ENCODE data around the gene TMEM79. TPM values are rescaled to one million over a fixed set of nuclear protein-coding genes. Genes with fewer than 3 reads are reported as not detected.
A peak's percentile ranks its signal among the peaks of the same experiment; 100 is the strongest.
"Not testable (repeated sequence)": the region's sequence is repeated elsewhere in the genome, so short reads cannot be mapped to it uniquely, and the experiment has no call there.

The TMEM79 gene
- polyA plus RNA-seq, 4 donors = 4.1 to 9.2 (median 6.1) TPM

DNA sequence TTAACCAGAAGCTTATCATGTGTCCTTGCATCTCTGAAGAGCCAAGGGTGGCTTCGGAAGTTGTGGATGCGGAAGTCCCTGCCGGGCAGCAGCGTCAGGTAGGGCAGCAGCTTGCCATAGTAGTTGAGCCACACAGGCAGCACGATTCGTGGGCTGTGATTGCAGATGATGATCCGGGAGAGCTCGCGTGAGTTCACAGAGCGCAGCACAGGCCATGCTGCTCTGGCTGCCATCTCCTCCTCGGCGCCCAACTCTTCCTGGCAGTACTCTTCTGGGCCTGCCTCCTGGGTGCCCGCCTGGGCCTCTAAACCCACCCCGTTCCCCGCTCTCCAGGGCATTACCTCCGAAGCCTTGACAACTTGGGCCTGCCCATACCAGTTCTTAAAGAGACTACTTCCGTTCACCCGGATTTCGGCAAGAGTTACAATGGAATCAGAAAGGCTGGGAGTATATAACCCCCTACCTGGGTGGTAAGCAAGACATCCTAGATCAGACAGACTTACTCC, 14.8 kb downstream of the TMEM79 start, which contains the start of gene VHLL:
TSS of gene VHLL (minus strand) at position 456 of the 506 bp plus-strand sequence. CDS start at position 338, 118 bp downstream.
- no peak for DNase-seq (ENCODE audit: low read depth in 4 of 4, low spot score in 3 of 4)

- no peak for DNase-seq (ENCODE audit: low read depth in 4 of 4, low spot score in 3 of 4)
These were observed 19.1 kb downstream of the TMEM79 start for GRCh38 chr1:156303241-156303640.

DNA sequence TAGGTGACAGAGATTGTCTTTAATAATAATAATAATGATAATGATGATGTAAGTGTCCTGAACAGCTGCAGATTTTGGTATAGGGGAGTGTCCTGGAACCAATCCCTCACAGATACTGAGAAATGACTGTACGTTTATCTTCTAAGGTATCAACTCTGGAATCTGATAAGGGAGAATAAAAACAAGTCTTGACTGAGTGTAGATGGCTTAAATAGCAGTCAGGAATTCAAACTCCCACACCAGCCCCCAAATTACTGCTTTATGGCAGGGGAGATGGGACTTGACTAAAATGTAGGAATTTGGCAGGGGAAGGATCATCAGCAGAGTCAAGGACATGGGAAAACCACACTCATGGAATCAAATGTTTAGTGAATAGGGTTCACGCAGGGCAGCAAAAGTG, 21.1 kb downstream of the TMEM79 start:
- no peak for DNase-seq (ENCODE audit: low read depth in 4 of 4, low spot score in 3 of 4)

GRCh38 chr1:156308078-156308477, 24.0 kb downstream of the TMEM79 start:
- no peak for DNase-seq (ENCODE audit: low read depth in 4 of 4, low spot score in 3 of 4)

GRCh38 chr1:156310962-156311361, 26.8 kb downstream of the TMEM79 start:
- no peak for DNase-seq (ENCODE audit: low read depth in 4 of 4, low spot score in 3 of 4)

DNA sequence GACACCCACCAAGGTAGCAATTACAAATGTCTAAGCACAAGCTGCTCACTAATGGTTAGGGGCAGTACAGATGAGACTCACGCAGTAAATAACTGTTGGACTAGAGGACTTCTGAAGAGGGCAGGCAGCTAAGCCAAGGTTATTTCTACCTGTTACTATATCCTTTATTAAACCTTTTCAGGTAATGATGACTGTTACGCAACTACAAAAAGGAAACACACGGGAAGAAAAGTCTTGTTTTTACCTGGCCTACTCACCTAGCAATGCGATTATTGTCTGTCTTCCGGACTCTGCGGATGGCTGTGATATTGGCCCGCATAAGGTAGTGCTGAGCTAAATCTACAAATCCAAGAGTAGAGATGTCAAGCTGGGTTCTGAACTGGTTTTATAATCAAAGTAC, 32.8 kb downstream of the TMEM79 start:
- DNase-seq (ENCODE audit: low read depth in 4 of 4, low spot score in 3 of 4) = no peak

DNA sequence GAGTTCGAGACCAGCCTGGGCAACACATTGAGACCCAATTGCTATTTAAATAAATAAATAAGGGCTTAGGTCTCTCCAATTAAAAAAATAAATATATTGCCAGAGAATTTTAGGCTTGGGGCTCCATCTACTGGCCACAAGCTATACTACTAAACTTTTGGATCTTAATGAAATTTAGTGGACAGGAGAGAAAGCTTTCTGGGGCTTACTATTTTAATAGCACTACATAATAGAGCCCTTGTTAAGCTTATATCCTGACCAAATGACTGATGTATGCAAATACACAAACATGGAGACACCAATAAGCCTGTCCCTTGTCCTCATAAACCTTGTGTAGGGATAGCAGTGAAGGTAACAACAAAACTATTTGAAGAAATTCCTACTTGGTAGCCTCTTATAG, 35.5 kb downstream of the TMEM79 start:
- DNase-seq (ENCODE audit: low read depth in 4 of 4, low spot score in 3 of 4) = no peak

DNA sequence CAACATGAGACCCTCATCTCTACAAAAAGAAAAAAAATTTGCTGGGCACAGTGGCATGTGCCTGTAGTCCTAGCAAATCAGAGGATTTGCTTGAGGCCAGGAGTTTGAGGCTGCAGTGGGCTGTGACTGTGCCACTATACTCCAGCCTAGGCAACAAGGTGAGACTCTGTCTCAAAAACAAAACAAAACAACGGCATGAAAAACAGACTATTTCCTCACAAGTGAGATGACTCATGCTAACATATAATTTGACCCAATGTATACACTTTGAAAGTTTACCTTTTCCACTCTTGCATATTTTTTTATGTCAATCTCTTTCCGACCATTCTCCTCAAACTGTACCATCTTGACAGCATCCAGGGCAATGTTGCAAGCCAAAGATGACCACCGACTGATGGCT, 36.4 kb downstream of the TMEM79 start:
- DNase-seq (ENCODE audit: low read depth in 4 of 4, low spot score in 3 of 4) = no peak

DNA sequence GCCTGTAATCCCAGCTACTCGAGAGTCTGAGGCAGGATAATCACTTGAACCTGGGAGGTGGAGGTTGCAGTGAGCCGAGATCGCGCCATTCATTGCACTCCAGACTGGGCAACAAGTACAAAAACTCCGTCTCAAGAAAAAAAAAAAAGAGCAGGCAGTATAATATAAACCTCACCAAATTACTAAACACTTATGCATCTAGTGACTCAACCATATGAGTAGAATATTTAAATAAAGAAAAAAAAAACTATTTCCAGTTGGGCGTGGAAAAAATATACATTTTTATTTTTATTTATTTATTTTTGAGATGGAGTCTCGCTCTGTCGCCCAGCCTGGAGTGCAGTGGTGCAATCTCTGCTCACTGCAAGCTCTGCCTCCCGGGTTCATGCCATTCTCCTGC, 39.1 kb downstream of the TMEM79 start:
- DNase-seq (ENCODE audit: low read depth in 4 of 4, low spot score in 3 of 4) = not testable (repeated sequence)

DNA sequence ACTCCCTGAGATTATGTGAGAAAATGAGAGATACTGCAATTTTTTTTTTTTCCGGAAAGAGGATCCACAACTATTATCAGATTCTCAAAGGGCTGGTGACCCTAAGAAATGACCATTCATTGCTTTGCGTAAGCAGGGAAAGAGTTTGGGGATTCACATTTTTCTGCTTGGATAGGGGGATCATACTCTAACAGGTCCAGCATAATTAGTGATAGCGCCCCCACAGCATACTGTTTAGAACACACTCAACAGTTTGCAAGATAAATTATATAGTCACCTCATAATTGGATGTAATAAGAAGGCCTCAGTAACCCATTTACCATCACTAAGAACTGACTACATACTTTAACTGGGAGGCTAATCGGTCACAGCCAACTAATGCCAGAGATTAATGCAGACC, 52.1 kb downstream of the TMEM79 start:
- no peak for DNase-seq (ENCODE audit: low read depth in 4 of 4, low spot score in 3 of 4)

DNA sequence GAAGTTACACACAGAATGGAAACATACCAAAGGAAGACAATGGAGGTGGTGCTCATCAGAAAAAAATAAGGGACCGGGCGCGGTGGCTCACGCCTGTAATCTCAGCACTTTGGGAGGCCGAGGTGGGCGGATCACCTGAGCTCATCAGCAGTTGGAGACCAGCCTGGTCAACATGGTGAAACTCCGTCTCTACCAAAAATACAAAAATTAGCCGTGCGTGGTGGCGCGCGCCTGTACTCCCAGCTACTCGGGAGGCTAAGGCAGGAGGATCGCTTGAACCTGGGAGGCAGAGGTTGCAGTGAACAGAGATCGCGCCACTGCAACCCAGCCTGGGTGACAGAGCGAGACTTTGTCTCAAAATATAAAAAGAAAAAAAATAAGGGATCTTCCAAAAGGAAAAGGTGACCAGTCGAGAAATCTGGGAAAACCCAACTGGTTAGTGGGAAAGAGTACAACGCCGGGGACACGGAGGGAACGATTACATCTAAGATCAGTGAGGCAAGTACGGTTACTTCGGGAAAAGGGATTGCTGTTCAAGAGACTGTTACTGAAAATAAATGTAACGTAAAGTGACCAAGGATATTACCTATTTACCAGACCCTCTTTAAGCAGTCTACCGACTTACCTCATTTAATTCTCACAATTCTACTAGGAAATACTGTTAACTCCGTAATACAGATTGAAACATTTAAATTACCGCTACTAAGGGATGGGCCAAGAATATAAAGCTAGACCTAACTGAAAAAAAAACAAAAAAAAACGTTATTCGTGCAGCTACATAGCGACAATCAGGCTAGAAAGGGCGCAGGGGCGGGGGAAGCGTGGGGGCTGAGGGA, 53.1 kb downstream of the TMEM79 start:
- no peak for DNase-seq (ENCODE audit: low read depth in 4 of 4, low spot score in 3 of 4)

GRCh38 chr1:156337888-156338179, 53.7 kb downstream of the TMEM79 start:
- DNase-seq (ENCODE audit: low read depth in 4 of 4, low spot score in 3 of 4) = no peak

DNA sequence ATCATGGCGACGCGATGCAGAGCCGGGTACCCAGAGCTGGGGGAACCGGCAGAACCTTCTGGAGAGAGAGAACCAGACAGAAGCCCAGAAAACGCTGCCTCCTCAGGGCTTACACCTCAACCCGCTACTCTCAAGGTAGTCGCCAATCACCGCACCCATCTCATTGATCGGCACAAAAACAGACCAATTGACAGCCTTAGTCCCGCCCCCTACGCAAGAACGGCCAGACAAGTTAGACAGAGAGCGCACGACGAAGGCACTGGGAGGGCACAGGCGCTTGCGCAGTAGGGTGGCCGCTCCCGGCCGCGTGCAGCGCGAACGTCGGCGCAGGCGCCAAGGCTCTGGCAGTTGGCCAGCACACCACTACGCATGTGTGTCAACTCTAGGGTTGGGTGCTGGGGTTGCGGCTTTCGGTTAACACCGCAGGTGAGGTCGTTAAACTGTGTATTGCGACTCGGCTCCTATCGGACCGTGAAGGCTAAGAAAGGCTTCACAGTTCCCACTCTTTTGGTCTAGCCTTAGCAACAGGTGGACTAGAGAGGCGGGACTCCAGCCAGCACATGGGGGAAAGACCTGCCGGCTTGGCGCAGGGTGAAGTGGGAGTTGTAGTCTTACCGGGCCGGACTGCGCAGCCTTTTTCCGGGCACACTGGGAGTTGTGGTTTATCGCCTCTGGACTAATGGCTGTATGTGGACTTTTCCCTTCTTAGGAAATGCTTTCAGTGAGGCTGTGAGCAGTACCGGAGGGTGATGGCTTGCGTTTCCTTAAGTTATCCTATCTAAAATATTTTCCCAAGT, 54.3 kb downstream of the TMEM79 start, which contains the start of the genes CCT3 and TSACC:
TSS of gene CCT3 (minus strand) at position 113 of the 797 bp plus-strand sequence. CDS start at position 5, 108 bp downstream.
TSS of gene TSACC (plus strand) at position 347 of the 797 bp plus-strand sequence. CDS start 1,232 bp downstream, outside the sequence.
- DNase-seq (ENCODE audit: low read depth in 4 of 4, low spot score in 3 of 4) = peak; percentile 99

Other genes starting within 250 kb of the TMEM79 start
- gene UBQLN4, start 230.5 kb upstream of the TMEM79 start, polyA plus RNA-seq (ENCODE audit: insufficient read length in 4 of 4) = 10 to 100 TPM; 38.3 to 61.2 (median 51.5) TPM
- gene LAMTOR2, start 229.5 kb upstream of the TMEM79 start, polyA plus RNA-seq (ENCODE audit: insufficient read length in 4 of 4) = 10 to 100 TPM; 35.2 to 69.7 (median 51.8) TPM
- gene RAB25, start 223.2 kb upstream of the TMEM79 start, polyA plus RNA-seq (ENCODE audit: insufficient read length in 4 of 4) = 10 to 100 TPM in 3 of 4 donors, 1 to 10 TPM in 1; 1.7 to 66.2 (median 52.7) TPM
- gene MEX3A, start 201.9 kb upstream of the TMEM79 start, polyA plus RNA-seq (ENCODE audit: insufficient read length in 4 of 4) = 10 to 100 TPM; 40.9 to 46.9 (median 45.0) TPM
- gene LMNA, start 169.6 kb upstream of the TMEM79 start, polyA plus RNA-seq (ENCODE audit: insufficient read length in 4 of 4) = 100 to 1,000 TPM in 2 of 4 donors, 10 to 100 TPM in 2; 94.5 to 161 (median 104) TPM
- gene SEMA4A, start 130.7 kb upstream of the TMEM79 start, polyA plus RNA-seq (ENCODE audit: insufficient read length in 4 of 4) = 10 to 100 TPM in 3 of 4 donors, 1 to 10 TPM in 1; 2.5 to 26.8 (median 22.4) TPM
- gene SLC25A44, start 90.2 kb upstream of the TMEM79 start, polyA plus RNA-seq (ENCODE audit: insufficient read length in 4 of 4) = 10 to 100 TPM; 16.6 to 30.5 (median 27.7) TPM
- 100 to 1,000 TPM in 1 of 4 donors, 10 to 100 TPM in 3; 48.8 to 110 (median 80.0) TPM for gene PMF1, start 71.3 kb upstream of the TMEM79 start, polyA plus RNA-seq (ENCODE audit: insufficient read length in 4 of 4)
- 1 to 10 TPM; 1.3 to 7.4 (median 1.9) TPM for gene BGLAP, start 42.1 kb upstream of the TMEM79 start, polyA plus RNA-seq (ENCODE audit: insufficient read length in 4 of 4)
- 1 to 10 TPM; 2.4 to 6.8 (median 4.0) TPM for gene PAQR6, start 36.3 kb upstream of the TMEM79 start, polyA plus RNA-seq (ENCODE audit: insufficient read length in 4 of 4)
- 10 to 100 TPM; 34.1 to 70.1 (median 56.0) TPM for gene SMG5, start 1.5 kb upstream of the TMEM79 start, polyA plus RNA-seq (ENCODE audit: insufficient read length in 4 of 4)
- 10 to 100 TPM; 53.7 to 66.3 (median 63.0) TPM for gene GLMP, start 11.4 kb downstream of the TMEM79 start, polyA plus RNA-seq (ENCODE audit: insufficient read length in 4 of 4)
- not detected for gene VHLL, start 15.0 kb downstream of the TMEM79 start, polyA plus RNA-seq (ENCODE audit: insufficient read length in 4 of 4)
- gene CCT3, start 54.0 kb downstream of the TMEM79 start, polyA plus RNA-seq (ENCODE audit: insufficient read length in 4 of 4) = 100 to 1,000 TPM; 211 to 364 (median 337) TPM
- gene TSACC, start 54.2 kb downstream of the TMEM79 start, polyA plus RNA-seq (ENCODE audit: insufficient read length in 4 of 4) = 1 to 10 TPM in 2 of 4 donors, under 1 TPM in 2; 0.23 to 2.2 (median 0.67) TPM
- gene RHBG, start 84.9 kb downstream of the TMEM79 start, polyA plus RNA-seq (ENCODE audit: insufficient read length in 4 of 4) = 10 to 100 TPM in 3 of 4 donors, under 1 TPM in 1; 0.26 to 26.3 (median 10.4) TPM
- gene MEF2D, start 216.4 kb downstream of the TMEM79 start, polyA plus RNA-seq (ENCODE audit: insufficient read length in 4 of 4) = 10 to 100 TPM; 21.1 to 30.2 (median 24.2) TPM

Data from left renal pelvis (tissue), 4 donors.